ENCODE measurements around the gene RAI1. TPM values are rescaled to one million over a fixed set of nuclear protein-coding genes. Genes with fewer than 3 reads are reported as not detected.

RAI1 gene
- total RNA-seq, 2 experiments from 2014 or later, result 16.7 TPM

DNA sequence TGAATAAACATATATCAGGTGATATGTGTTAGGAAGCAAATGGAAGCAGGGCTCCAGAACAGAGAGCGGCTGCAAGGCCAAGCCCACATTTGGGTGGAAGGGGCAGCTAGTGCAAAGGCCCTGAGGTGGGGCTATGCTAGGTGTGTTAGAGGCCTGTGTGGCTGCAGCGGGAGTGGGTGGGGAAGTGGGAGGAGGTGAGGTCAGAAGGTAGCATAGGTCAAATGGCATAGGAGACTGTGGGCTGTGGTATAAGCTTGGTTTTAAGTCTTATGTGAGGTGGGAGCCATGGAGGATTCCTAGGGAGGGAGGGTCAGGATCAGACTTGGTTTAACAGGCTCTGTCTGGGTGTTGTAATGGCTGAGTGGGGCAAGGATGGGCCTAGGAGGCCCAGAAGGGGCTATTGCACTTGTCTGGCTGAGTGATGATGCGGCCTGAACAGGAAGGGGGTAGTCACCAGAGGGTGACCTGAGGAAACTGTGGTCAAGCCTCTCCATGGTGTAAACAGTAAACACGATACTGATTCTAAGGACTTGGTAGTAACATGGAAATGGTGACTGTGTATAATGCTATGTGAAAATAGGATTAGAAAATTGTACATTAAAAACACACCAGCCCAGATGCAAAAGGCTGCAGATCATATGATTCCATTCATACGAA is 31.1 kb downstream of the RAI1 start:
- Mint-ChIP-seq H3K4me3 (no peak overlapping the region), H3K27me3 (no peaks in the 10 kb centered on the region), H3K36me3 (ENCODE audit: low read depth) (no peaks in the 10 kb centered on the region), H3K27ac (peak overlapping the region; percentile 34), H3K4me1 (peaks cover 21% of the 10 kb centered on the region), H3K9me3 (no peaks in the 10 kb centered on the region)
- ChIA-PET POLR2A (no interaction called here), CTCF (no interaction called here)
- DNase-seq, result peak; percentile 47

DNA sequence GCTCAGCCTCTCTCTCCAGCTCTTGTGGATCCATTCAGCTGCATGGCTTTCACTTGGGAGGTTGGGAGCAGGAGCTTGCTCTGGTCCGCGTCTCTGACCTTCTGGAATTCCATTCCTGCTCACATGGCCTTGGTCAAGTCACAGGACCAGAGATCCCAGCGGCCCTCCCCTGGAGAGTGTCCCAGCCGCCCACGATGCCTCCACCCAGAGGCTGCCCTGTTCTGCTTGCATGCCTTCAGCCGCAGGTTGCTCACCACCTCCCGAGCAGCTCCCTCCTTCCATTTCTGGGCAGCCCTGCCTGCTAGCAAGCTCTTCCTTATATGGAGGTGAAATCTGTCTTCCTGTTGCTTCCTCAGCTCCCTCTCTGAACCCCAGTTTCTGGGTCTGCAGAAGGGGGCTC is 32.6 kb downstream of the RAI1 start:
- Mint-ChIP-seq H3K36me3 (ENCODE audit: low read depth) (no peaks in the 10 kb centered on the region), H3K27ac (no peak overlapping the region), H3K27me3 (no peaks in the 10 kb centered on the region), H3K4me3 (no peak overlapping the region), H3K9me3 (no peaks in the 10 kb centered on the region), H3K4me1 (peaks cover 28% of the 10 kb centered on the region)
- no peak for DNase-seq
- ChIA-PET POLR2A (interaction anchor here (1.0 kb wide), 1 partner anchor 37 kb away, joined by 3 read pairs; no protein-coding TSS in a partner anchor), CTCF (no interaction called here)

DNA sequence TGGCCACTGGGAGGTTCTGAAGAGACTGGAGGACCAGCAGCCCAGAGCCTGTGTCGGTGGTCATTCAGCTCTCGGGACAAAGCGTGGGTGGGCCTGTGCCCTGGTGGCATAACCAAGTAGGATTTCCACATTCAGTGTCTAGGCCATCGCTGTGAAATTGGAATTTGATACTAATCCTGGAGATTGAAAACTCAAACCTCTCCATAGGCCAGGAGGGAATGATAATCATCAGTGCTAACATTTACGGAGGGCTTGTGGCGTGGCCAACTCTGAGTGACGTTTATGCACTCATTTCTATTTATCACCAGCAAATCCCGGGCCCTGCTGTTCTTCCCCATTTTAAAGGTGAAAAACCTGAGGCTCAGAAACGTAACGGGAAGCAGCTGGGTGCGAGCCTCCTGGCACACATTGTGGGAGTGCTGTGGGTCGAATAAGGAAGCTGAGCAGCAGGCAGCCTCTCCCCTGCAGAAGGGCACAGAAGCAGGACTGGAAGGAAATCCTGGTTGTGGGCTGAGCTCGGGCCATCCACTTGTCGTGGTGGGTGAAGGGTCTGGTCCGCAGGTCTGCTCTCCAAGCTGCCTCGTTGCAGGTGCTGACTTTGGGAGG is 33.1 kb downstream of the RAI1 start:
- ChIA-PET POLR2A (interaction anchor here (1.0 kb wide), 1 partner anchor 36 kb away, joined by 3 read pairs; no protein-coding TSS in a partner anchor), CTCF (interaction anchor here (1.5 kb wide), 1 partner anchor 204 kb away, joined by 4 read pairs; no protein-coding TSS in a partner anchor)
- Mint-ChIP-seq H3K36me3 (ENCODE audit: low read depth) (no peaks in the 10 kb centered on the region), H3K27me3 (peaks cover 2% of the 10 kb centered on the region), H3K4me1 (peaks cover 30% of the 10 kb centered on the region), H3K4me3 (no peak overlapping the region), H3K9me3 (no peaks in the 10 kb centered on the region), H3K27ac (no peak overlapping the region)
- no peak for DNase-seq

DNA sequence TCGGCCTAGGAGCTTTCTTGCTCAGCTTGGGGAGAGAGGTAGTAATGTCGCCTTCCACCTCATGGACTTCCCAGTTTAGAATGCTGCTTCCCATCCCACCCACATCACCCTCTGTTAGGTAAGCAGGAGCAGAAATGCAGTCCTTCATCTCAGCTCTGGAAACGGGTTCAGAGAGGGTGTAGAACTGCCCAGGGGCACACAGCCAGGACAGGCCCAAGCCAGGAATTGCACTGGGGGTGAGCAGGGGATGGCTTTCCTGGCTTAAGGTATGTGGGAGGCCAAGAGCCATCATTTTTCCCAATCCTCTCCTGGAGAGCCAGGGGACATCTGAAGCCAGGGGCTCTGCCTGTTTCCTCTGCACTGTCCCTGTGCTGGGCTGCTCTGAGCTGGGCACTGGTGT is 33.6 kb downstream of the RAI1 start:
- H3K4me3 Mint-ChIP-seq, result no peak overlapping the region
- POLR2A ChIA-PET, result no interaction called here
- no peak for DNase-seq
- H3K36me3 Mint-ChIP-seq (ENCODE audit: low read depth), result no peaks in the 10 kb centered on the region
- H3K27ac Mint-ChIP-seq, result no peak overlapping the region
- CTCF ChIA-PET, result interaction anchor here (1.5 kb wide), 1 partner anchor 204 kb away, joined by 4 read pairs; no protein-coding TSS in a partner anchor
- H3K9me3 Mint-ChIP-seq, result no peaks in the 10 kb centered on the region
- H3K4me1 Mint-ChIP-seq, result peaks cover 30% of the 10 kb centered on the region
- peaks cover 4% of the 10 kb centered on the region for H3K27me3 Mint-ChIP-seq

DNA sequence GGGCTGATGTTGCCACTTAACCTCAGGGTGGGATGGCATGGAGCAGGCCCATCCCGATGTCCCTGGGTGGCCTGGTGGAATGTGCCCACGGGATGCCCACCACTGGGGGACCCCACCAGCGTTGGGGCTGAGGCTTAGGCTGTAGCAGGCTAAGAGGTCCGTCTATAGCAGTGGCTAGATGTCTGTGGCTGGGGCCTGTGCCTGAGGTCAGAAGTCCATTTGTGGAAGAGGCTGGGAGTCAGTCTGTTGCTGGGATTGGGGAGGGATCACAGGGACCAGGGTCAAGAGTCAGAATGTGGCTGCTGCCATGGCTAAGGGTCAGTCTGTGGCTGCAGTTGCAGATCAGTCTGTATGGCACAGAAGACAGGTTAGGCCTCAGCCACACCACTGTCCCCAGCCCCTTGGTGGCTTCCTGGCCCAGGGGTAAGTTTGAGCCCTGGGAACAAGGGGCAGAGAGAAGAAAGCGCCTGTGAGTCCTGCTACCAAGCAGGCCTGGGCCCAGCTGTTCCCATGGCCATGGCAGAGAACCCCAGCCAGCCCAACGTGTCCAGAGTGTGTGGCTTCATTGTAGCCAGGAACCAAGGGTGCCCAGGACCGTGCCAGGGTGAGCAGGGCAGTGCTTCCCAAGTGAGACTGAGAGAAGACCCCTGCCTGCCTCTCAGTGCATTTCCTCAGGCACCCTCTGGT is 35.7 kb downstream of the RAI1 start:
- H3K27ac Mint-ChIP-seq, result no peak overlapping the region
- peaks cover 30% of the 10 kb centered on the region for H3K4me1 Mint-ChIP-seq
- POLR2A ChIA-PET, result no interaction called here
- CTCF ChIA-PET, result no interaction called here
- H3K4me3 Mint-ChIP-seq, result no peak overlapping the region
- no peaks in the 10 kb centered on the region for H3K9me3 Mint-ChIP-seq
- no peak for DNase-seq
- peaks cover 14% of the 10 kb centered on the region for H3K27me3 Mint-ChIP-seq
- peaks cover 4% of the 10 kb centered on the region for H3K36me3 Mint-ChIP-seq (ENCODE audit: low read depth)

DNA sequence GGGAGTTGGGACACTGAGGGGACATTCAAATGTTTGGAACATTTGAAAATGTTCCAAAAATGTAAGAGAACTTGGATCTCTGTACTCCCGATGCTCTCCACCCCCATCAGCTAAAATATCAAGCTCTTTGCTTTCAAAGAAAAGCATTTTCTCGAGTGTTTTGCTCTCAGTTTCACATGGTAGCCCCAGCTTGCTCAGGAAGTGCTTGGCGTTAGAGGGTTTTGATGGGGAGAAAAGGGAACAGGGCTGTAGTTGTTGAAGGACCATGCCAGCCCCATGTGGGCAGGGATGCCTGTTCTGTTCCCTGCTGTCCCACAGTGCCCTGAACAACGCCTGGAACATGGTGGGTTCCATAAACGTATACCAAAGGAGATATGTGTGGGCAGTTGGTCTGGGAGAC is 37.0 kb downstream of the RAI1 start:
- CTCF ChIA-PET, result no interaction called here
- H3K9me3 Mint-ChIP-seq, result no peaks in the 10 kb centered on the region
- POLR2A ChIA-PET, result no interaction called here
- no peak overlapping the region for H3K27ac Mint-ChIP-seq
- peaks cover 24% of the 10 kb centered on the region for H3K27me3 Mint-ChIP-seq
- no peak overlapping the region for H3K4me3 Mint-ChIP-seq
- DNase-seq, result no peak
- peaks cover 26% of the 10 kb centered on the region for H3K4me1 Mint-ChIP-seq
- peaks cover 8% of the 10 kb centered on the region for H3K36me3 Mint-ChIP-seq (ENCODE audit: low read depth)

DNA sequence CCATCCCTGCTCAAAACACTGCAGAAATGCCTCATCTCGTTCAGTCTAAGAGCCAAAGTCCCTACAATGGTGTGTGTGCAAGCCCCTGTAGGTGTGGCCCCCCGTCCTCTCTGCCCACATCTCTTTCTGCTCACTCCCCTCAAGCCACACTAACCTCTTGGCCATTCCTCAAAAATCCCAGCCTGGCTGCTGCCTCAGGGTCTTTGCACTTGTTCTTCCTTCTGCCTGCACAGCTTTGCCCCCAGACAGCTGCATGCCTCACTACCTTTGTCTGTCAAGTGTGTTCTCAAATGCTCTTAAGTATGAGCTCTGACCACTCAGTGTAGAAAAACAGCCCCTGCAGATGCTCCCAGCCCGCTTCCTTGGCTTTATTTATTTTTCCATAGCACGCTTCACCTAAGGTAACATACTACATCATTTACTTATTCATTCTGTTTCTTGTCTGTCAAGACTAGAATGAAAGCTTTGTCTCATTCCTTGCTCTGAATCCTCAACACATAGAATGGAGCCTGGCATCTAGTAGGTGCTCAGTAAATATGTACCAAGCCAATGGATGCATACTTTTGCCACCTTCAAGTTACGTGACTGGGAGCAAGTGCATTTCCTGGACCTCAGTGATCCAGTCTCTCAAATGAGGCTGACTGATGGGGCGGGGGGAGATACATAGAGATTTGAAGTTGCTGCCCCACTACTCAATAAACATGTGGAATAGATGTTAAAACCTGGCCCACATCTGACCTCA is 38.1 kb downstream of the RAI1 start:
- H3K4me1 Mint-ChIP-seq, result peaks cover 26% of the 10 kb centered on the region
- no peak overlapping the region for H3K4me3 Mint-ChIP-seq
- no peak for DNase-seq
- H3K36me3 Mint-ChIP-seq (ENCODE audit: low read depth), result peaks cover 10% of the 10 kb centered on the region
- POLR2A ChIA-PET, result no interaction called here
- peaks cover 32% of the 10 kb centered on the region for H3K27me3 Mint-ChIP-seq
- CTCF ChIA-PET, result no interaction called here
- H3K9me3 Mint-ChIP-seq, result no peaks in the 10 kb centered on the region
- no peak overlapping the region for H3K27ac Mint-ChIP-seq

DNA sequence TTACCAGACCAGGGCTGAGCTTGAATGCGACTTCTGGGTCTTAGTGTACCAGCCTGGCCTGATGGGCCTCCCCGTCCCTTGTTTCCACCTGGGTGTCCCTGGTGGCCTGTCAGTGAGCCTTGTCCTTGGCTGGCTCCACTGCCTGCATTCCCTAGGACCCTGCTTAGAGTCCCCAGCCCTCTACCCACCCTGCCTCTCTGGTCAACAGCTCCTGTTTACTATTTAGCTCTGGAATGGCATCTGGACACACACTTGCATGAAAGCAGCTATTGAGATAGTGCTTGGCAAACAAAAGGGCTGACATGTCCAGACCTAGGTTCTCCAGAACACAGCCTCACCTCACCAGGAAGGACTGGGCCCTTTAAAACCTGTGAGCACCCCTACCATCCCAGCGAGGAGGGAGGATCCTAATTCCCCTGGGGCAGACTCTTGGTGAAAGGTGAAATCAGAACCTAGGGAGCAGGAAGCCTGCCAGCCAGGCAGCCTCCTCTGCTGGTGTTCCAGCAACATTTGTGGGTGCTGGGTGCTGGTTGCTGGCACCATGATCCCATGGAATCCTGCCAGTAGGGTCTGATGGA is 38.8 kb downstream of the RAI1 start:
- POLR2A ChIA-PET, result no interaction called here
- Mint-ChIP-seq H3K27me3 (peaks cover 34% of the 10 kb centered on the region), H3K36me3 (ENCODE audit: low read depth) (peaks cover 10% of the 10 kb centered on the region), H3K4me1 (peaks cover 27% of the 10 kb centered on the region), H3K9me3 (no peaks in the 10 kb centered on the region), H3K4me3 (no peak overlapping the region), H3K27ac (no peak overlapping the region)
- DNase-seq, result no peak
- CTCF ChIA-PET, result no interaction called here

DNA sequence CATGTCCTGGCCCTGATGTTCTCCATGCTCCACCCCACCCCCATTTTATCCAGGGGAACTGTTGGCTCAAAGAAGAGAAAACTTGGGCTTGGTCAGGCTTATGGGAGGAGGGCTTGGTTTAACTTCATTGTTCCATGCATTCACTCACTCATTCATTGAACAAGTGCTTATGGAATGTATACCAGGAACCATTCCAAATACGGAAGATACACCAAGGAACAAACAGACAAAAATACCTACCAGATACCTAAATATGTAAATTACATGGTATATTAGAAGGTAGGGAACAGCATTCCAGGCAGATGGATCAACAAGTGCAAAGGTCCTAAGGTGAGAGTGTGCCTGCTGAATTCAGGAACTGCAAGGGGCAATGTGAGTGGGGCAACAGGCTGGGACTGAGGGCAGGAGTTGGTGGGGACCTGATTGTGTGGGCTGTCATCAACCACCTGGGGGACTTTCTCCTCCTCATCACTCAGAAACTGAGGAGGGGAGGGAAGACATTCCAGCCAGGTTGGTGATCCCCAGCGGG is 39.9 kb downstream of the RAI1 start:
- Mint-ChIP-seq H3K27ac (no peak overlapping the region), H3K9me3 (no peaks in the 10 kb centered on the region), H3K27me3 (peaks cover 42% of the 10 kb centered on the region), H3K4me3 (no peak overlapping the region), H3K4me1 (peaks cover 30% of the 10 kb centered on the region), H3K36me3 (ENCODE audit: low read depth) (peaks cover 10% of the 10 kb centered on the region)
- POLR2A ChIA-PET, result no interaction called here
- DNase-seq, result no peak
- CTCF ChIA-PET, result no interaction called here

DNA sequence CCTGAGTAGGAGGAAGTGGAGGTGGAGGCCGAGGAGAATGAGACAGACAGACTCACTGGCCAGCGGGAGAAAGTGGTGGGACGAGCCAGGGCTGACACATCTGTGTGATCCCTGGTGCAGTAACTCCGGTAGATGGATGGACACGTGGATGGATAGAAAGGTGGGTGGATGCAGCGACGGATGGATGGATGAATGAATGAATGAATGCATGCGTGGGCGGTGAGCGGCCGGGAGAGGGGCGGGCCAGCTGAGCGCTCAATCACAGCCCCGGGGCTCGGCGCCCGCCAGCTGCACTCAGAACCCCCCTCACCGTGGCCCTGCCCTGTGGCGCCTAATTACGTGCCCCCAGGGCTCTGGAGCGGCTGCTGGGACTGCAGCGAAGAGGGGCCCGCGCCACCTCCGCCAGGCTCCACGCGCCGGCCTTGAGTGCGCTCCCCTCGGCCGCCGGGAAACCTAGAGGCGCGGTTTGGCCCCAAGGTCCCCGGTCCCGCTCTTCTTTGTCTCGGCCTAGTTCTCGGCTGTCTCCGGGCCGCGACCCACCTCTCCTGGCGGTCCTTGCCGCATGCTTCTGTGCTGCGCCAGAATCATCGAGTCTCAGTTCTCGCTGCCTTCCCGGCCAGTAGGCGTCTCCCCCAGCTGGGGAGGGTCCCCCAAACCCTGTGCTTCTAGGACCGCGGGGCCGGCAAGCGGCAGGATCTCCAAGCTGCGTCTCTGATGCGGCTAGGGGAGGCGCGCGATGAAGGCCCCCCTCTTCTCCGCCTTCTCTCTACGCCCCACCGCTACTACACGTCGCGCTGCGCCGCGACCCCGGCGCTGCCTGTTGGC is 41.0 kb downstream of the RAI1 start:
- Mint-ChIP-seq H3K36me3 (ENCODE audit: low read depth) (peaks cover 10% of the 10 kb centered on the region), H3K27ac (no peak overlapping the region), H3K4me1 (peaks cover 29% of the 10 kb centered on the region), H3K27me3 (peaks cover 45% of the 10 kb centered on the region), H3K9me3 (no peaks in the 10 kb centered on the region), H3K4me3 (no peak overlapping the region)
- ChIA-PET CTCF (no interaction called here), POLR2A (interaction anchor here (0.6 kb wide), 1 partner anchor 46 kb away, joined by 3 read pairs; no protein-coding TSS in a partner anchor)
- DNase-seq, result no peak

DNA sequence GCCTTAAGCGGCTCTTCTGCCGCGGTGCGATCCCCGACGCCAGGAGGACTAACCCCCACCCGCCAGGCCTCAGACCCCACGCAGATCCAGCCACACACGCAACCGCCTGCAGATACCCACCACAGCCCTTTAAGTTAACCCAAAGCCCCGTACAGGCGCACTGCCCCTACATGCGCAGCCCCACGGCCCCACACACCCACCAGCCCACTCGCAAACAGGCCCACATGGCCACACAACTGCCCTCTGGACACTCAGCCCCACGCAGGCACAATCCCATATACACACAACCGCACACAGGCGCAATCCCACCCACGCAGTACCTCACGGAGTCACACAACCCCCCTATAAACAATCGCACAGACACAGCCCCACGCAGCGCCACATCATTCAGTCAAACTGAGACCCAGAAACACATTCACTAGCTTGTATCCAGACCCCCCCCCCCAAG is 41.7 kb downstream of the RAI1 start:
- ChIA-PET CTCF (no interaction called here), POLR2A (interaction anchor here (0.6 kb wide), 1 partner anchor 47 kb away, joined by 3 read pairs; no protein-coding TSS in a partner anchor)
- peaks cover 10% of the 10 kb centered on the region for H3K36me3 Mint-ChIP-seq (ENCODE audit: low read depth)
- peak overlapping the region; percentile 1 for H3K4me3 Mint-ChIP-seq
- peaks cover 45% of the 10 kb centered on the region for H3K27me3 Mint-ChIP-seq
- no peaks in the 10 kb centered on the region for H3K9me3 Mint-ChIP-seq
- DNase-seq, result no peak
- peaks cover 25% of the 10 kb centered on the region for H3K4me1 Mint-ChIP-seq
- H3K27ac Mint-ChIP-seq, result no peak overlapping the region
